Mesendoderm (in vitro differentiated cells): ENCODE measurements around the gene PSMA7.

Source experiments
- DNase-seq: peaks from one replicate; pipeline ENCODE4 v3.0.0; 2013
- H2AK5ac ChIP-seq: 2 replicates; pipeline ENCODE4 v1.6.1; 2013; ENCODE audit warnings: low read length, inconsistent platforms
- H2BK120ac ChIP-seq: 2 replicates; pipeline ENCODE4 v1.6.1; 2013; ENCODE audit warnings: low read depth, mild to moderate bottlenecking, low read length, moderate library complexity, mixed read lengths
- H2BK15ac ChIP-seq: replicated peaks from 2 replicates; pipeline ENCODE4 v1.6.1; 2013; ENCODE audit warnings: low read depth, mild to moderate bottlenecking, moderate library complexity
- H2BK5ac ChIP-seq: 2 replicates; pipeline ENCODE4 v1.6.1; 2013; ENCODE audit warnings: low read length, inconsistent platforms
- H3K18ac ChIP-seq: 2 replicates; pipeline ENCODE4 v1.6.1; 2013; ENCODE audit warnings: mild to moderate bottlenecking, low read length, mixed read lengths
- H3K23ac ChIP-seq: one replicate; pipeline ENCODE4 v1.6.1; 2013; ENCODE audit warnings: low read length
- H3K27ac ChIP-seq: 2 replicates; pipeline ENCODE4 v1.5.1; 2013; ENCODE audit warnings: low read depth, mild to moderate bottlenecking, inconsistent platforms, low read length, moderate library complexity
- H3K27me3 ChIP-seq: 2 replicates; pipeline ENCODE4 v1.6.1; 2013; ENCODE audit warnings: low read length, control low read depth, mild to moderate bottlenecking, inconsistent platforms; ENCODE audit not compliant: insufficient read depth, poor library complexity
- H3K36me3 ChIP-seq: 2 replicates; pipeline ENCODE4 v1.6.1; 2013; ENCODE audit warnings: low read length, inconsistent platforms; ENCODE audit not compliant: control insufficient read depth, insufficient read depth
- H3K4ac ChIP-seq: one replicate; pipeline ENCODE4 v1.6.1; 2013; ENCODE audit warnings: low read depth, mild to moderate bottlenecking, low read length, moderate library complexity
- H3K4me1 ChIP-seq: 2 replicates; pipeline ENCODE4 v1.6.1; 2013; ENCODE audit warnings: low read depth, low read length, inconsistent platforms; ENCODE audit not compliant: control insufficient read depth
- H3K4me2 ChIP-seq: 2 replicates; pipeline ENCODE4 v1.6.1; 2013; ENCODE audit warnings: low read length
- H3K4me3 ChIP-seq: 2 replicates; pipeline ENCODE4 v1.5.1; 2013; ENCODE audit warnings: mild to moderate bottlenecking, low read length
- H3K56ac ChIP-seq: one replicate; pipeline ENCODE4 v1.6.1; 2013; ENCODE audit warnings: low read length
- H3K79me1 ChIP-seq: 2 replicates; pipeline ENCODE4 v1.6.1; 2013; ENCODE audit warnings: low read length, inconsistent platforms
- H3K79me2 ChIP-seq: 2 replicates; pipeline ENCODE4 v1.6.1; 2013; ENCODE audit warnings: mild to moderate bottlenecking, low read length; ENCODE audit not compliant: control insufficient read depth, insufficient read depth
- H3K9ac ChIP-seq: 2 replicates; pipeline ENCODE4 v1.6.1; 2013; ENCODE audit warnings: low read length, inconsistent platforms
- H4K5ac ChIP-seq: one replicate; pipeline ENCODE4 v1.6.1; 2013; ENCODE audit warnings: low read length
- H4K8ac ChIP-seq: one replicate; pipeline ENCODE4 v1.6.1; 2013; ENCODE audit warnings: low read depth, mild to moderate bottlenecking, control low read depth, low read length, moderate library complexity
- WGBS: extraction: QIAGEN DNeasy Blood & Tissue Kit; methylation state at CpG from one replicate; pipeline ENCODE4 v1.1.7; 2013; ENCODE audit warnings: low lambda C conversion rate, missing lambda C conversion rate; ENCODE audit not compliant: insufficient coverage; ENCODE audit errors: extremely low coverage; 5-methylcytosine and 5-hydroxymethylcytosine counted together

PSMA7 gene

DNA sequence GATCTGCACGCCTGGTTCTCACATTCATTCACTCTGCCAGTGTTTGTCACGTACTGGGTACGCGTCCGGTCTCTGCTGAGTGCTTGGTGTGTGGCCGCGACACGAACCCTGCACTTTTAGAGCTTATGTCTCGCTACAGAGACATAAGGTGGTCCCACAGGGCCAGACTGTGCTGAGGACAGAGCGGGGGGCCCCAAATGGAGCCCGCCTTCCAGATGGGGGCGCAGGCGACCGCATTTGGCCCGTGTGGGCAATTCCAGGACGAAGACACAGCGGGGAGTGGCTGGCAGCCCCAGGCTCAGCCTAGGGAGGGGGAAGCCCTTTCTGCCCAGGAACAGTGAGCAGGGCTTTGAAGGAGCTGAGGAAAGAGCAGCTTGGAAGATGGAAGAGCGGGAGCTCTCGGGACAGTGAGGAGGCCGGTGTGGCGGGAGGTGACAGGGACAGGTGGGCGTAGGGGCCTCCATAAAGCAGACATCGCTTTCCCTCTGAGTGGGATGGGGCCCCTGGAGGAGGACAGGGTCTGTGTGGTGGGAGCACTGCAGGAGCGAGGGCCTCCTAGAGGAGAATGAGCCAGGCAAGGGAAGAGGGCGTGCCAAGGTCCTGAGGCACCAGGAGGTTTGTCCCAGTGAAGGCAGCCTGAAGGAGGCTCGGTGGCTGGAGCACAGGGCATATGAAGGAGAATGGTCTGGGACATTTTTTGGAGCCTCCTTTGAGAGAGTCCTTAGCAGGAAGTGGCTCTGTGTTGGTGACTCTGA lies 31.9 kb upstream of the PSMA7 start:
- no peak overlapping the region for H2BK15ac ChIP-seq
- no peak overlapping the region for H3K4me3 ChIP-seq
- no peaks in the 10 kb centered on the region for H3K4me1 ChIP-seq
- H3K4ac ChIP-seq: no peak overlapping the region
- H4K5ac ChIP-seq: no peak overlapping the region
- no peak overlapping the region for H3K4me2 ChIP-seq
- H4K8ac ChIP-seq: no peak overlapping the region
- H3K27ac ChIP-seq: no peak overlapping the region
- no peak overlapping the region for H2AK5ac ChIP-seq
- H3K9ac ChIP-seq: no peak overlapping the region
- DNase-seq: no peak
- H3K27me3 ChIP-seq: no peaks in the 10 kb centered on the region
- H3K23ac ChIP-seq: no peak overlapping the region
- WGBS: no CpG with 5 or more reads among the region's 26 CpGs
- H3K56ac ChIP-seq: no peak overlapping the region
- H3K18ac ChIP-seq: no peak overlapping the region
- no peaks in the 10 kb centered on the region for H3K79me2 ChIP-seq
- no peak overlapping the region for H2BK5ac ChIP-seq
- H3K36me3 ChIP-seq: peaks cover 2% of the 10 kb centered on the region
- no peak overlapping the region for H2BK120ac ChIP-seq
- H3K79me1 ChIP-seq: no peaks in the 10 kb centered on the region

DNA sequence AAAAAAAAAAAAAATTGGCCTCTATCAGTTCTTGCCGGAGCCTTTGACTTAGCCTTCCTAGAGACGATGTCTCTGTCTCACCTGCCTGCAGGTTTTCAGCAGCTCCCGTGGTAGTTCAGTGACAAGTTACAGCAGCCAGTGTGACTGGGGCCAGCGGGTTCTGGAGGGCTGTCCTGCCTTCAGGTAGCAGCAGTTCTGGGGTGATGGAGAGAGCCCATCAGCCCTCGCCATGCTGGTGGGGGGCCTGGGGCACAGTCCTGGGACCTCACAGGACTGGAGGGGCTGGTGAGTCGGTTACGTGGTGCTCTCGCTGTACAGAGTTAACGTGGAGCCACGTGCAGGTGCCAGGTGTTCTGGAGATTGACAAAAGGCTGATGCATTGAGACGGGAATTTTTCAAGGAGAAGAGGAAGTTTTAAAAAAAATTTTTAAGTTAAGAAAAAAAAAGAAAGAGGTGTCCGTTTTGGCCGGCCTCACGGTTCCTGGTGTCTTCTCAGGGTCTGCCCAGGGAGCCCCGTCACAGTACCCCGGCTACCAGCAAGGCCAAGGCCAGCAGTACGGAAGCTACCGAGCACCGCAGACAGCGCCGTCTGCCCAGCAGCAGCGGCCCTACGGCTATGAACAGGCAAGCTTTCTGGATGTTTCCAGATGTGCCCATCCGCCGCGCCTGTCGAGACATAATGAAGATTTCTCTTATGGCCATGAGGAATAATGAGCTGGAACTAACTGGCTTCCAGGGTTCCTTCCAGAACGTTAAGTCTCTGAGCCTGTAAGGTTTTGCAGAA lies 31.0 kb upstream of the PSMA7 start:
- Histone ChIP-seq H2BK120ac (no peak overlapping the region), H3K9ac (no peak overlapping the region), H3K18ac (no peak overlapping the region), H3K23ac (no peak overlapping the region), H3K56ac (no peak overlapping the region), H3K36me3 (peaks cover 2% of the 10 kb centered on the region), H3K27ac (no peak overlapping the region), H4K8ac (no peak overlapping the region), H3K79me2 (no peaks in the 10 kb centered on the region), H3K79me1 (no peaks in the 10 kb centered on the region), H3K4me3 (no peak overlapping the region), H3K4me2 (no peak overlapping the region), H2BK5ac (no peak overlapping the region), H3K4ac (no peak overlapping the region), H4K5ac (no peak overlapping the region), H2BK15ac (no peak overlapping the region), H3K27me3 (no peaks in the 10 kb centered on the region), H3K4me1 (no peaks in the 10 kb centered on the region), H2AK5ac (no peak overlapping the region)
- WGBS: 100% methylated on average over 1 of the region's 28 CpGs
- no peak for DNase-seq

DNA sequence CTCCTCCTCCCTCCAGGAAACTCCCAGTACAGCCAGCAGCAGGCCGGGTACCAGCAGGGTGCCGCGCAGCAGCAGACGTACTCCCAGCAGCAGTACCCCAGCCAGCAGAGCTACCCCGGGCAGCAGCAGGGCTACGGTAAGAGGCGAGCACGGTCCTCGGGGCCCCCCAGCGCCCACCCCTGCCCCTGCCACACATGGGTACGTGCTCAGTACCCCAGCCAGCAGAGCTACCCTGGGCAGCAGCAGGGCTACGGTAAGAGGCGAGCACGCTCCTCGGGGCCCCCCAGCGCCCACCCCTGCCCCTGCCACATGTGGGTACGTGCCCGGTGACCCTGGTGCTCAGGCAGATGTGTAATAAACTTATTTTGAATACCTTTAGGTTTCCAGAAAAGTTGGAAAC lies 29.5 kb upstream of the PSMA7 start:
- no peak overlapping the region for H3K56ac ChIP-seq
- no peak overlapping the region for H3K23ac ChIP-seq
- DNase-seq: no peak
- no peak overlapping the region for H2BK5ac ChIP-seq
- peaks cover 2% of the 10 kb centered on the region for H3K36me3 ChIP-seq
- H3K27ac ChIP-seq: no peak overlapping the region
- H3K4me1 ChIP-seq: no peaks in the 10 kb centered on the region
- no peak overlapping the region for H4K8ac ChIP-seq
- no CpG with 5 or more reads among the region's 18 CpGs for WGBS
- no peak overlapping the region for H3K9ac ChIP-seq
- H2AK5ac ChIP-seq: no peak overlapping the region
- no peak overlapping the region for H2BK120ac ChIP-seq
- H2BK15ac ChIP-seq: no peak overlapping the region
- H3K4me2 ChIP-seq: no peak overlapping the region
- no peak overlapping the region for H3K18ac ChIP-seq
- H3K79me2 ChIP-seq: no peaks in the 10 kb centered on the region
- no peaks in the 10 kb centered on the region for H3K27me3 ChIP-seq
- H3K4me3 ChIP-seq: no peak overlapping the region
- no peaks in the 10 kb centered on the region for H3K79me1 ChIP-seq
- no peak overlapping the region for H4K5ac ChIP-seq
- H3K4ac ChIP-seq: no peak overlapping the region

DNA sequence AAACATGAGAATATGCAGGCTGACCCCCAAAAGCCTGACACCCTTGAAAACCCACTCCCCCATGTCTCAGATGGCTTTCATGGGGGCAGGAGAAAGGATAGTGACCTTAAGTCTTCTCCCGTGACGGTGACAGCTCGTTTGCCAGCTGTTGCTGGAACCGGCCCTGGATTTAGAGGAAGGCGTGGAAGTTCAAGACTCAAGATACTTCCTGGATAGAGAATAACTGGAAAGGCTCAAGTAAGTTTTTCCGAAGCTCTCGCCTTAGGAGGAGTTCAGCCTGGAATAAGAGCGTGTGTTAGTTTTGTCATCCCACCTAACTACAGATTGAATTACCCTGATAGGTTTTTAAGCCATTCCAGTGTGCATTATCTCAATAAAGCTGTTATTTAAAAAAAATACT lies 28.1 kb upstream of the PSMA7 start:
- no peak overlapping the region for H3K4me3 ChIP-seq
- no peaks in the 10 kb centered on the region for H3K4me1 ChIP-seq
- H2AK5ac ChIP-seq: no peak overlapping the region
- no peak overlapping the region for H3K4ac ChIP-seq
- H3K4me2 ChIP-seq: no peak overlapping the region
- no peak overlapping the region for H2BK5ac ChIP-seq
- no peak overlapping the region for H3K9ac ChIP-seq
- no peaks in the 10 kb centered on the region for H3K79me1 ChIP-seq
- no peaks in the 10 kb centered on the region for H3K79me2 ChIP-seq
- H4K8ac ChIP-seq: no peak overlapping the region
- H3K27ac ChIP-seq: no peak overlapping the region
- WGBS: no CpG with 5 or more reads among the region's 8 CpGs
- peaks cover 3% of the 10 kb centered on the region for H3K36me3 ChIP-seq
- H2BK15ac ChIP-seq: no peak overlapping the region
- H3K18ac ChIP-seq: no peak overlapping the region
- H3K56ac ChIP-seq: no peak overlapping the region
- H3K23ac ChIP-seq: no peak overlapping the region
- no peaks in the 10 kb centered on the region for H3K27me3 ChIP-seq
- no peak overlapping the region for H2BK120ac ChIP-seq
- DNase-seq: no peak
- no peak overlapping the region for H4K5ac ChIP-seq

DNA sequence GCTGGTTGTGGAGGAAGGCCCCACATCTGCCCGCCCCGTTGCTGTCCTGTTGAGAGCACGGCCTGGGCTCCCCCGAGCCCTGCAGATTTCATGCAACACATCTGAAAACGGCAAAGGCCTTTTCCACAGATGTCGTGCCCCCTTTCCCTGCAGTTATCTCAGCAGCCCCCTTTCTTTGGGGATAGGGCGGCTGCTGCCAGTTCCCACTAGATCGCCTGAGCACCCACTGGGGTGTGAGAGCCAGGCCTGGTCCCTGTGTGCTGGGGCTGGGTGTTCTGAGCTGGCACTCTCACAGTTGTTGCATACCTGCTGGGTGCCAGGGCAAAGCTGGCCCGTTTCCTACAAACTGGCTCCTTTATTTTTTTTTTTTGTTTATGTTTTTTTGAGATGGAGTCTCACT lies 27.3 kb upstream of the PSMA7 start:
- H3K27ac ChIP-seq: no peak overlapping the region

More for the DNA sequence above, 27.3 kb upstream of the PSMA7 start:
- WGBS: no CpG with 5 or more reads among the region's 9 CpGs
- Histone ChIP-seq H2BK5ac (no peak overlapping the region), H3K4me3 (no peak overlapping the region), H4K8ac (no peak overlapping the region), H3K79me2 (no peaks in the 10 kb centered on the region), H2BK120ac (no peak overlapping the region), H3K18ac (no peak overlapping the region), H3K4ac (no peak overlapping the region), H3K79me1 (no peaks in the 10 kb centered on the region), H4K5ac (no peak overlapping the region), H3K9ac (no peak overlapping the region), H2AK5ac (no peak overlapping the region), H3K36me3 (peaks cover 4% of the 10 kb centered on the region), H3K27me3 (no peaks in the 10 kb centered on the region), H3K4me2 (no peak overlapping the region), H3K56ac (no peak overlapping the region), H2BK15ac (no peak overlapping the region), H3K23ac (no peak overlapping the region), H3K4me1 (no peaks in the 10 kb centered on the region)
- DNase-seq: no peak
